Activated CD4-positive, alpha-beta T cell treated with anti-CD3 and anti-CD28 coated beads for 36 hours (primary cell): Measurements from ENCODE around the gene SLC2A6. TPM values are rescaled to one million over a fixed set of nuclear protein-coding genes. Genes with fewer than 3 reads are reported as not detected.
"Not testable (repeated sequence)": the region's sequence is repeated elsewhere in the genome, so short reads cannot be mapped to it uniquely, and the experiment has no call there.

Source experiments
- ATAC-seq: fragments of 200-7000 bp; cut with Tn5 transposase; one replicate; pipeline ENCODE4 v1.10.0; 2021; ENCODE audit warnings: mild to moderate bottlenecking, moderate library complexity
- CTCF ChIA-PET: fragments of 350-600 bp; sonication (Branson Sonifier 250); formaldehyde crosslinking; loops from one replicate; lab custom pipeline; 2021; ENCODE audit warnings: antibody characterized with exemption; lab: Charles Lee
- POLR2A ChIA-PET: fragments of 350-600 bp; sonication (Branson Sonifier 250); formaldehyde crosslinking; loops from one replicate; lab custom pipeline; 2021; ENCODE audit warnings: antibody characterized with exemption, inconsistent platforms; lab: Charles Lee
- DNase-seq: peaks from one replicate; pipeline ENCODE4 v3.0.0-alpha.2; 2020
- H3K27ac Mint-ChIP-seq: one replicate; pipeline ENCODE4 v1.8.0; 2021; ENCODE audit warnings: mixed read lengths
- H3K27me3 Mint-ChIP-seq: one replicate; pipeline ENCODE4 v1.8.0; 2021; ENCODE audit warnings: mixed read lengths
- H3K36me3 Mint-ChIP-seq: one replicate; pipeline ENCODE4 v1.8.0; 2021; ENCODE audit warnings: low read depth, mixed read lengths
- H3K4me1 Mint-ChIP-seq: one replicate; pipeline ENCODE4 v1.8.0; 2021; ENCODE audit warnings: mixed read lengths
- H3K4me3 Mint-ChIP-seq: one replicate; pipeline ENCODE4 v1.8.0; 2021; ENCODE audit warnings: mild to moderate bottlenecking, moderate library complexity, mixed read lengths
- H3K9me3 Mint-ChIP-seq: one replicate; pipeline ENCODE4 v1.8.0; 2021; ENCODE audit warnings: low read depth, mixed read lengths
- intact Hi-C, 2 experiments: fragments of 100-400 bp; cut with DNase I in 1 of 2; cut with micrococcal nuclease in 1 of 2; formaldehyde crosslinking; loops; one replicate each; pipeline versions ENCODE4 v1.14.2 to v1.15.1; 2022 to 2024; cut with DNase I, micrococcal nuclease
- total RNA-seq, 2 experiments: library from RNA; stranded (reverse); gene quantifications; one replicate each; pipeline ENCODE4 v1.2.3, GENCODE V29; 2021

Gene SLC2A6
- total RNA-seq, 2 experiments from 2014 or later, result 1.6 to 1.9 TPM

DNA sequence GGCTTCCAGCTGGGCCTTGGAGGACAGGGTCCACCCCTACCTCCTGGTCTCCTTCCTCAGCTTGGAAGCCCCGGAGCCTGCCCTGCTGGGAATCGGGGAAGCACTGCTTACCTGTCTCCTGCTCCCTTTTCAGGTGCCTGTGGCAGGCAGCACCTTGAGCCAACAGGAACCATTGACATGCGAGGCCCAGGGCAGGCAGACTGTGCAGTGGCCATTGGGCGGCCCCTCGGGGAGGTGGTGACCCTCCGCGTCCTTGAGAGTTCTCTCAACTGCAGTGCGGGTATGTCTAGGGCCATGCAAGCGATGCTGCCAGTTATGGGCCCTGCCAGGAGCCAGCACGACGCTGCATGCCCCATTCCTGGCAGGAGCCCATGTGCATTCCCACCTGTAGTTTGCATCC lies 23.0 kb downstream of the SLC2A6 start:
- no peak for ATAC-seq
- no peak for DNase-seq
- no peaks in the 10 kb centered on the region for H3K36me3 Mint-ChIP-seq
- no peaks in the 10 kb centered on the region for H3K27me3 Mint-ChIP-seq
- ChIA-PET POLR2A (no interaction called here), CTCF (no interaction called here)
- H3K4me3 Mint-ChIP-seq, result no peak overlapping the region
- no peaks in the 10 kb centered on the region for H3K9me3 Mint-ChIP-seq
- H3K4me1 Mint-ChIP-seq, result no peaks in the 10 kb centered on the region
- intact Hi-C loops, result loop anchor here in 1 of 2 experiments (5.0 kb wide), 1 partner anchor 611 kb away; the partner anchor contains the start of gene BRD3
- H3K27ac Mint-ChIP-seq, result no peak overlapping the region

DNA sequence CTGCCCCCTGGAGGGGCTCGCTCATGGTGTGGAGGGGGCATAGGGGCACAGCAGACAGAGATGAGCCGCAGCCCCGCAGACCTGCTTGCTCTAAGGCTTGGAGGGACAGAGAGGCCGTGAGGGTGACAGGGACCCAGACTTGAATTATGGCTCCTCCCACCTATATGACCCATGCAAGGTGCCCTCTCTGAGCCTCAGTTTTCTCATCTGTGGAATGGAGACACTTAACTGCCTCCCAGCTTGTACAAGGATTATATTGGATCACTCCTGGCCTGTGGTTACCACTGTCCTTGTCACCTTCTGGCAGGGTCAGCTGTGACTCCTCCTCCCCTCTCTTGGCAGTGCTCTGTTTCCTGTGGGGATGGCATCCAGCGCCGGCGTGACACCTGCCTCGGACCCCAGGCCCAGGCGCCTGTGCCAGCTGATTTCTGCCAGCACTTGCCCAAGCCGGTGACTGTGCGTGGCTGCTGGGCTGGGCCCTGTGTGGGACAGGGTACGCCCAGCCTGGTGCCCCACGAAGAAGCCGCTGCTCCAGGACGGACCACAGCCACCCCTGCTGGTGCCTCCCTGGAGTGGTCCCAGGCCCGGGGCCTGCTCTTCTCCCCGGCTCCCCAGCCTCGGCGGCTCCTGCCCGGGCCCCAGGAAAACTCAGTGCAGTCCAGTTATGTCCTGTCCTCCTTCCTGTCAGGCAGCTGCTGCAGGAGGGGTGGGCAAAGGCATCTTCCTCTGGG lies 23.8 kb downstream of the SLC2A6 start:
- Mint-ChIP-seq H3K4me1 (no peaks in the 10 kb centered on the region), H3K36me3 (no peaks in the 10 kb centered on the region), H3K27ac (no peak overlapping the region), H3K4me3 (no peak overlapping the region), H3K27me3 (no peaks in the 10 kb centered on the region), H3K9me3 (no peaks in the 10 kb centered on the region)
- ATAC-seq (no peak), DNase-seq (no peak)
- ChIA-PET CTCF (interaction anchor here (0.6 kb wide), 1 partner anchor 714 kb away, joined by 3 read pairs; no protein-coding TSS in a partner anchor), POLR2A (no interaction called here)
- intact Hi-C loops, result loop anchor here in 1 of 2 experiments (5.0 kb wide), 1 partner anchor 612 kb away; the partner anchor contains the start of gene BRD3

DNA sequence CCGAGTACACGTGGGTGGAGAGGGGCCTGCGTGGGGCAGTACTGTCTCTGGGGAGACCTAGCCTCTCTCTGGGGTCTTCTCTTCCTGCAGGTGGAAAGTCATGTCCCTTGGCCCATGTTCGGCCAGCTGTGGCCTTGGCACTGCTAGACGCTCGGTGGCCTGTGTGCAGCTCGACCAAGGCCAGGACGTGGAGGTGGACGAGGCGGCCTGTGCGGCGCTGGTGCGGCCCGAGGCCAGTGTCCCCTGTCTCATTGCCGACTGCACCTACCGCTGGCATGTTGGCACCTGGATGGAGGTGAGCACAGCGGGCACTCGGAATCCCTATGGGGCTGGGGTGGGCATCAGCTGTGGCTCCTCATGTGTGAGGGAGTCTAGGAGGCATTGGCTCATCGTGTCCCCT lies 24.6 kb downstream of the SLC2A6 start:
- H3K4me3 Mint-ChIP-seq, result no peak overlapping the region
- H3K9me3 Mint-ChIP-seq, result no peaks in the 10 kb centered on the region
- no peak overlapping the region for H3K27ac Mint-ChIP-seq
- intact Hi-C loops, result no loop called here
- H3K36me3 Mint-ChIP-seq, result no peaks in the 10 kb centered on the region
- ChIA-PET CTCF (no interaction called here), POLR2A (no interaction called here)
- ATAC-seq (no peak), DNase-seq (no peak)
- no peaks in the 10 kb centered on the region for H3K4me1 Mint-ChIP-seq
- H3K27me3 Mint-ChIP-seq, result no peaks in the 10 kb centered on the region

DNA sequence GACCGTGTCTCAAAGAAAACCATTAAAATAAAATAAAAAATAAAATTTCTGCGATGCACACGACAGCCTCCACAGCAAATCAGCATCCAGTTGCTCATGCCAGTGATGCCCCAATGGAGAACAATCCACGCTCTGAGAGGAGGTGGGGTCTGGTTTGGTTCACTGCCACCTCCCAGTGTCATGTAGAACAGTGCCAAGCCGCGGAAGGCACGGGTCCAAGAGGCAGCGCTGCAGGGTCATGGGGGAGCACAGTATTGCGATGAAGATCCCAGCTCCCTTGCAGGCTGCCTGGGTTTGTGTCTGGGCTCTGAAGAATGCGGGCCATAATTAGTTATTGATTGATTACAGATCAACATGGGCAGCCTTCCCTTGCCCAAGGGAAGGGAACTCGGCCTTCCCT lies 25.2 kb downstream of the SLC2A6 start:
- H3K4me1 Mint-ChIP-seq, result no peaks in the 10 kb centered on the region
- CTCF ChIA-PET, result no interaction called here
- H3K36me3 Mint-ChIP-seq, result no peaks in the 10 kb centered on the region
- ATAC-seq (no peak), DNase-seq (no peak)
- intact Hi-C loops, result no loop called here
- no peaks in the 10 kb centered on the region for H3K9me3 Mint-ChIP-seq
- no peak overlapping the region for H3K27ac Mint-ChIP-seq
- no peak overlapping the region for H3K4me3 Mint-ChIP-seq
- H3K27me3 Mint-ChIP-seq, result no peaks in the 10 kb centered on the region
- POLR2A ChIA-PET, result no interaction called here

DNA sequence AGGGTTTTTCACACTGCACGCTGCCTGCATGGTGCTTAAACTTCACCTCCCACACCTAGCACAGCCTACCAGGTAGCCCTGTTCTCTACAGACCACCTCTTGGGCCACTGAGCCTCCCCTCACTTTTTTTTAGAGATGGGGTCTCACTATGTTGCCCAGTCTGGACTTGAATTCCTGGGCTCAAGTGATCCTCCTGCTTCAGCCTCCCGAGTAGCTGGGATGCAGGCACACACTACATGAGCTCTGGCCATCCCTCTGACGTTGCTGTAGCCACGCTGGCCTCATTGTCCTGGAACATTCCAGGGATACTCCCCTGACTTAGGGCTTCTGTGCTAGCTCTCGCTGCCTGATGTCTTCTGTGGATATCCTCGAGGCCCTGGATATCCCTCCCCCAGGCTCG lies 26.3 kb downstream of the SLC2A6 start:
- POLR2A ChIA-PET, result no interaction called here
- no peak overlapping the region for H3K4me3 Mint-ChIP-seq

DNA sequence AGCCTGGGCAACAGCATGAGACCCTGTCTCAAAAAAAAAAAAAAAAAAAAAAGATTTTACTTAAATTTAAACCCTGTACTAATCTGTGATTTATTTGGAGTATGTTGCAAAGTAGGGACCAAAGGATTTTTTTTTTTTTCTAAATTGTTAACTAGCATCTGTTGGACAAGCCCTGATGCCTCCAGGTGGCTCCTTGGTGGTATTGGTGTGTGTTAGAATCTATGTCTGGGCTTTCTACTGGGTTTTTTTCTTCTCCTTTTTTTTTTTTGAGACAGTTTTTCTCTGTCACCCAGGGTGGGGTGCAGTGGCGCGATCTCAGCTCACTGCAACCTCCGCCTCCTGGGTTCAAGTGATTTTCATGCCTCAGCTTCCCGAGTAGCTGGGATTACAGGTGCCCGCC lies 27.0 kb downstream of the SLC2A6 start:
- H3K4me3 Mint-ChIP-seq, H3K27ac Mint-ChIP-seq, H3K36me3 Mint-ChIP-seq, DNase-seq, H3K4me1 Mint-ChIP-seq, intact Hi-C loops, H3K27me3 Mint-ChIP-seq, POLR2A ChIA-PET, ATAC-seq, H3K9me3 Mint-ChIP-seq: not testable (repeated sequence)
- CTCF ChIA-PET, result interaction anchor here (0.6 to 0.9 kb wide), 4 partner anchors 27 to 273 kb away, joined by 3 to 4 read pairs (median 3); partner anchors contain the start of gene SLC2A6

More for the DNA sequence above, 26.3 kb downstream of the SLC2A6 start:
- DNase-seq, result no peak
- Mint-ChIP-seq H3K27ac (no peak overlapping the region), H3K36me3 (no peaks in the 10 kb centered on the region), H3K27me3 (no peaks in the 10 kb centered on the region), H3K4me1 (no peaks in the 10 kb centered on the region), H3K9me3 (no peaks in the 10 kb centered on the region)
- no peak for ATAC-seq
- CTCF ChIA-PET, result interaction anchor here (0.9 kb wide), 1 partner anchor 26 kb away, joined by 3 read pairs; the partner anchor contains the start of gene SLC2A6
- intact Hi-C loops, result no loop called here

DNA sequence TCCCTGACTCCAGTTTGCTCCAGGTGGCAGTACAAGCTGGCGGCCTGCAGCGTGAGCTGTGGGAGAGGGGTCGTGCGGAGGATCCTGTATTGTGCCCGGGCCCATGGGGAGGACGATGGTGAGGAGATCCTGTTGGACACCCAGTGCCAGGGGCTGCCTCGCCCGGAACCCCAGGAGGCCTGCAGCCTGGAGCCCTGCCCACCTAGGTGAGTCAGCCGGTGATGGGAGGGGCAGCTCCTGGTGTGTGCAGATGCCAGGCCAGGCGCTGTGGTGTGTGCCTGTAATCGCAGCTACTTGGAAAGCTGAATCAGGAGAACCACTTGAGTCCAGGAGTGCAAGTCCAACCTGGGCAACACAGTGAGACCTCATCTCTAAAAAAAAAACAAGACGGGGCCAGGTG lies 29.1 kb downstream of the SLC2A6 start:
- ATAC-seq (no peak), DNase-seq (no peak)
- CTCF ChIA-PET, result no interaction called here
- intact Hi-C loops, result no loop called here
- POLR2A ChIA-PET, result no interaction called here
- Mint-ChIP-seq H3K4me1 (no peaks in the 10 kb centered on the region), H3K27me3 (no peaks in the 10 kb centered on the region), H3K27ac (no peak overlapping the region), H3K36me3 (no peaks in the 10 kb centered on the region), H3K4me3 (no peak overlapping the region), H3K9me3 (no peaks in the 10 kb centered on the region)

DNA sequence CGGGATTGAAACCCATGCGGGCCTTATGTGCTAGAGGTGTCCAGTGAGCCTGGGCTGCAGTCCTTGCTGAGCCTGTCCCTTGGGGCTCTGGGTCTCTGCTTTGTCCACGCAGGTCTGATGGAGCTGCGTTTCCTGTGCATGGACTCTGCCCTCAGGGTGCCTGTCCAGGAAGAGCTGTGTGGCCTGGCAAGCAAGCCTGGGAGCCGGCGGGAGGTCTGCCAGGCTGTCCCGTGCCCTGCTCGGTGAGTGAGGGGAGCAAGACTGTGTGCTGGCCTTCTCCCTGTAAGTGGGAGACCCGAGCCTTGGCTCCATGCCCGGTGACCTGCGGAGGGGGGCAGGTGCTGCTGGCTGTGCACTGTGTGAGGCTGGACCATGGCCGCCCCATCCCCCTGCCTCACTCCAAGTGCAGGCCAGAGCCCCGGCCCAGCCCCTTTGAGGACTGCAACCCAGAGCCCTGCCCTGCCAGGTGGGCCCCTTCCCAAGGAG lies 30.4 kb downstream of the SLC2A6 start:
- Mint-ChIP-seq H3K36me3 (no peaks in the 10 kb centered on the region), H3K27ac (no peak overlapping the region), H3K9me3 (no peaks in the 10 kb centered on the region), H3K4me1 (no peaks in the 10 kb centered on the region), H3K27me3 (no peaks in the 10 kb centered on the region), H3K4me3 (no peak overlapping the region)
- DNase-seq (no peak), ATAC-seq (no peak)
- intact Hi-C loops, result no loop called here
- ChIA-PET POLR2A (no interaction called here), CTCF (no interaction called here)

DNA sequence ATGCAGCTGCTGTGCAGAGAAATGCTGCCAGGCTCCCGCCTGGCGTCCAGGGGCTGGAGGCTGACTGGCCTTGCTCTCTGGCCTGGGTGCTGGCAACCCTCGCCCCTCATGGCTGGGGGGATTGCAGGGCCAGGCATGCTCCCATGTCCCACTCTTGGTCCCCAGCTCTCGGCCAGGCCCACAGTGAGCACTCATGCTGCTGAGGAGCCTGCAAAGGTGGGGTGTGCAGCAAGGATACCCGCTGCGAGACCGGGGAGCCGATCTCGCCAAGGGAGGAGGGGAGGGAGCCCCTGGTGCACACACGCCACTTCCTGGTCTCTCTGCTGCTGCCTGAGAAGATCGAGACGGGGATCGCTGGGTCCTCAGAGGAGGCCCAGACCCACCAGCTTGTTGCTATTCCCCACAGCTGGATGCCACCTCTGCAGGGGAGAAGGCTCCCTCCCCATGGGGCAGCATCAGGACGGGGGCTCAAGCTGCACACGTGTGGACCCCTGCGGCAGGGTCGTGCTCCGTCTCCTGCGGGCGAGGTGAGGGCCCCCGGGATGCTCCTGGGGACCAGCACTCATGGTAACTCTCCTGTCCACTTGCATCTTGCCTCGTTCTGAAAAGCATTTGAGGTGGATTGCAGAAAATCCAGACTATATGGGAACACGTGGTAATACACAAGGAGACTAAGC lies 33.5 kb downstream of the SLC2A6 start:
- Mint-ChIP-seq H3K27me3 (no peaks in the 10 kb centered on the region), H3K9me3 (no peaks in the 10 kb centered on the region), H3K4me1 (no peaks in the 10 kb centered on the region), H3K27ac (no peak overlapping the region), H3K4me3 (no peak overlapping the region), H3K36me3 (no peaks in the 10 kb centered on the region)
- DNase-seq (no peak), ATAC-seq (no peak)
- POLR2A ChIA-PET, result no interaction called here
- CTCF ChIA-PET, result interaction anchor here (0.9 to 1.6 kb wide), 2 partner anchors 41 kb away, joined by 3 read pairs; no protein-coding TSS in a partner anchor
- intact Hi-C loops, result no loop called here

DNA sequence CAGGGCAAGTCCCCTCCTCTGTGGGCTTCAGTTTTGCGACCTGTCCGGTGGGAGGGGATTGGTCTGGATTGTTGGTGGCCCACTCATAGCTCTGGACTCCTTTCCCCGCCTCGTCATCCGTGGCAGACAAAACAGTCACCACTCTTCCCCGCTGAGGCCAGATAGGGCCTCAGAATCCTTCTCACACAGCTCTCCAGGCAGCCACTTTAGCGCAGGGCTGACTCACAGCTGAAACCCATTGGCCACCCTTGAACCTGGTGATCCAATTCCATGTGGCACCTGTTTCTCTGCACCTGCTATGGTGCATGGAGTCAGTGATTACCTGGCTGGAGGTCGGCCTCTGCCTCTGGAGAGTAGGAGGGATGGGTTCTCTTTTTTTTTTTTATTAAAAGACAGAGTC lies 34.9 kb downstream of the SLC2A6 start:
- intact Hi-C loops, result no loop called here

DNA sequence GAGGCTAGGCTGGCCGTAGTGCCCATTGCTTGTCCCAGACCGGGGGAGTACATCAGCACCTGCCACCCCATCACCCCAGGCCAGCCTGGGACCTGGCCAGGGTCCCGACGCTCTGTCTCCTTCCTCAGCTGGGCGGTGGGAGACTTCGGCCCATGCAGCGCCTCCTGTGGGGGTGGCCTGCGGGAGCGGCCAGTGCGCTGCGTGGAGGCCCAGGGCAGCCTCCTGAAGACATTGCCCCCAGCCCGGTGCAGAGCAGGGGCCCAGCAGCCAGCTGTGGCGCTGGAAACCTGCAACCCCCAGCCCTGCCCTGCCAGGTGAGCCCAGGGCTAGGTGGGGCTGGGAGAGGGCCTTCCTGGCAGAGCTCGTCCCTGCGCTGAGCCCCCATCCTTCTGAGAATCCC lies 35.7 kb downstream of the SLC2A6 start:
- POLR2A ChIA-PET, result no interaction called here
- no peaks in the 10 kb centered on the region for H3K4me1 Mint-ChIP-seq
- no peak overlapping the region for H3K4me3 Mint-ChIP-seq
- intact Hi-C loops, result no loop called here
- no peaks in the 10 kb centered on the region for H3K9me3 Mint-ChIP-seq
- CTCF ChIA-PET, result interaction anchor here (0.6 to 1.4 kb wide), 2 partner anchors 26 to 161 kb away, joined by 3 to 4 read pairs; partner anchors contain the start of gene REXO4
- H3K27me3 Mint-ChIP-seq, result no peaks in the 10 kb centered on the region
- DNase-seq (no peak), ATAC-seq (no peak)
- no peaks in the 10 kb centered on the region for H3K36me3 Mint-ChIP-seq
- no peak overlapping the region for H3K27ac Mint-ChIP-seq

More for the DNA sequence above, 34.9 kb downstream of the SLC2A6 start:
- ATAC-seq (no peak), DNase-seq (no peak)
- Mint-ChIP-seq H3K4me1 (no peaks in the 10 kb centered on the region), H3K36me3 (no peaks in the 10 kb centered on the region), H3K27me3 (no peaks in the 10 kb centered on the region), H3K27ac (peak overlapping the region; percentile 25), H3K4me3 (no peak overlapping the region), H3K9me3 (no peaks in the 10 kb centered on the region)
- ChIA-PET CTCF (interaction anchor here (0.6 to 1.4 kb wide), 2 partner anchors 27 to 160 kb away, joined by 3 to 4 read pairs; partner anchors contain the start of gene REXO4), POLR2A (no interaction called here)
